Measurements from ENCODE around the gene KIF5B. TPM values are rescaled to one million over a fixed set of nuclear protein-coding genes. Genes with fewer than 3 reads are reported as not detected.

Gene KIF5B
- total RNA-seq, 3 donors from 2014 or later = 91.6 to 188 (median 109) TPM

GRCh38 chr10:32004161-32004591 is 52.0 kb downstream of the KIF5B start:
- Histone ChIP-seq H3K4me1 (ENCODE audit: low read depth) (no peaks in the 10 kb centered on the region), H3K4me3 (no peak overlapping the region), H3K9me3 (no peaks in the 10 kb centered on the region), H3K36me3 (ENCODE audit: low read depth) (no peaks in the 10 kb centered on the region)
- TF ChIP-seq CTCF (IDR thresholded peaks at IDR 0.05) = no peak
- no peak for DNase-seq
- peak; percentile 62 for ATAC-seq
- intact Hi-C loops (cut with DNase I, micrococcal nuclease) = no loop called here

- intact Hi-C loops (cut with DNase I, micrococcal nuclease) = no loop called here
- TF ChIP-seq CTCF (IDR thresholded peaks at IDR 0.05) = no peak
- ATAC-seq = no peak
Measured at GRCh38 chr10:32002531-32002930, 53.7 kb downstream of the KIF5B start.

GRCh38 chr10:32000937-32001336 is 55.3 kb downstream of the KIF5B start:
- DNase-seq = no peak
- no peaks in the 10 kb centered on the region for H3K4me1 ChIP-seq (ENCODE audit: low read depth)
- intact Hi-C loops (cut with DNase I, micrococcal nuclease) = no loop called here
- H3K36me3 ChIP-seq (ENCODE audit: low read depth) = no peaks in the 10 kb centered on the region
- no peaks in the 10 kb centered on the region for H3K9me3 ChIP-seq
- H3K4me3 ChIP-seq = no peak overlapping the region
- TF ChIP-seq CTCF (IDR thresholded peaks at IDR 0.05) = no peak
- no peak for ATAC-seq

More at GRCh38 chr10:32002531-32002930, 53.7 kb downstream of the KIF5B start:
- H3K36me3 ChIP-seq (ENCODE audit: low read depth) = no peaks in the 10 kb centered on the region
- no peak for DNase-seq
- no peaks in the 10 kb centered on the region for H3K4me1 ChIP-seq (ENCODE audit: low read depth)
- H3K9me3 ChIP-seq = no peaks in the 10 kb centered on the region
- no peak overlapping the region for H3K4me3 ChIP-seq

- Histone ChIP-seq H3K9me3 (no peaks in the 10 kb centered on the region), H3K4me3 (no peak overlapping the region), H3K4me1 (ENCODE audit: low read depth) (no peaks in the 10 kb centered on the region), H3K36me3 (ENCODE audit: low read depth) (no peaks in the 10 kb centered on the region)
- DNase-seq (no peak), ATAC-seq (no peak)
- TF ChIP-seq CTCF (IDR thresholded peaks at IDR 0.05) = no peak
- intact Hi-C loops (cut with DNase I, micrococcal nuclease) = no loop called here
Measured at GRCh38 chr10:31999836-32000235, 56.4 kb downstream of the KIF5B start.

GRCh38 chr10:31999070-31999660 is 57.1 kb downstream of the KIF5B start:
- ATAC-seq (no peak), DNase-seq (no peak)
- no peaks in the 10 kb centered on the region for H3K4me1 ChIP-seq (ENCODE audit: low read depth)
- intact Hi-C loops (cut with DNase I, micrococcal nuclease) = no loop called here
- no peaks in the 10 kb centered on the region for H3K9me3 ChIP-seq
- H3K4me3 ChIP-seq = no peak overlapping the region
- no peak for TF ChIP-seq CTCF (IDR thresholded peaks at IDR 0.05)
- H3K36me3 ChIP-seq (ENCODE audit: low read depth) = no peaks in the 10 kb centered on the region

GRCh38 chr10:31994926-31995325 is 61.3 kb downstream of the KIF5B start:
- DNase-seq (no peak), ATAC-seq (no peak)
- Histone ChIP-seq H3K4me1 (ENCODE audit: low read depth) (no peaks in the 10 kb centered on the region), H3K4me3 (no peak overlapping the region), H3K36me3 (ENCODE audit: low read depth) (no peaks in the 10 kb centered on the region), H3K9me3 (no peaks in the 10 kb centered on the region)
- intact Hi-C loops (cut with DNase I, micrococcal nuclease) = no loop called here
- no peak for TF ChIP-seq CTCF (IDR thresholded peaks at IDR 0.05)
